GM15510 (cell line): ENCODE data around the gene PPFIA1.

Experiments used
- POLR2A ChIP-seq: IDR thresholded peaks from 3 replicates; pipeline ENCODE4 v1.6.1; 2011; ENCODE audit warnings: borderline replicate concordance; ENCODE audit not compliant: insufficient read length; ENCODE audit errors: extremely low read depth

The PPFIA1 gene

GRCh38 chr11:70270104-70270876, at the start of gene PPFIA1:
Gene PPFIA1 (plus strand): TSS chr11:70270690. CDS start chr11:70272173, 1,483 bp downstream.
- peak; percentile 95 for TF ChIP-seq POLR2A

DNA sequence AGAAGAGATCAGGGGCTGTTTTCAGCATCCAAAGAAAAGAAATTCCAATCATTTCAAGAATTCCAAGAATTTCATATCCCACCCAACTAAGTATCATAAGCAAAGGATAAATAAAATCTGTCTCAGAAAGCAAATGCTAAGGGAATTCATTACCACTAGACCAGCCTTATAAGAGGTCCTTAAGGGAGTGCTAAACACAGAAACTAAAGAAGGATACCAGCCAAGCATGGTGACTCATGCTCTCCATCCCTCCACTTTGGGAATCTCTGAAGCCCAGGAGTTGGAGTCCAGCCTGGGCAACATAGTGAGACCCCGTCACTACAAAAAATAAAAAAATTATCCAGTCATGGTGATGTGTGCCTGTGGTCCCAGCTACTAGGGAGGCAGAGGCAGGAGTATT, 49.6 kb upstream of the PPFIA1 start:
- TF ChIP-seq POLR2A: no peak

- TF ChIP-seq POLR2A: no peak
Observed at GRCh38 chr11:70225681-70226177, 44.8 kb upstream of the PPFIA1 start.

GRCh38 chr11:70226183-70226582, 44.3 kb upstream of the PPFIA1 start:
- no peak for TF ChIP-seq POLR2A

- TF ChIP-seq POLR2A: no peak
Observed at GRCh38 chr11:70226967-70227366, 43.5 kb upstream of the PPFIA1 start.

DNA sequence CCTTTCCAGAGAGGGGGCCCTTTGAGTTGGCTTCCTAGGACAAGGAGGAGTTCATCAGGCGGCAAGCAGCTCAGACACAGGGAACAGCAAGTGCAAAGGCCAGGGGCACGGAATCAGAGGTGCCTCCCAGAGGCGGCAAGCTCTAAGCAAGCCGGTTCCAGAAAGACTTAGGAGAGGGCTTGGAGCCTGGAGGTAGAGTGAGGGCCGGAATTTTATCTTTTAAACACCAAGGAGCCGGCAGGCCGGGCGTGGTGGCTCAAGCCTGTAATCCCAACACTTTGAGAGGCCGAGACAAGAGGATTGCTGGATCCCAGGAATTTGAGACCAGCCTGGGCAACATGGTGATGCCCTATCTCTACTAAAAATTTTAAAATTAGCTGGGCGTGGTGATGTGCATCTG, 40.8 kb upstream of the PPFIA1 start:
- TF ChIP-seq POLR2A: no peak

DNA sequence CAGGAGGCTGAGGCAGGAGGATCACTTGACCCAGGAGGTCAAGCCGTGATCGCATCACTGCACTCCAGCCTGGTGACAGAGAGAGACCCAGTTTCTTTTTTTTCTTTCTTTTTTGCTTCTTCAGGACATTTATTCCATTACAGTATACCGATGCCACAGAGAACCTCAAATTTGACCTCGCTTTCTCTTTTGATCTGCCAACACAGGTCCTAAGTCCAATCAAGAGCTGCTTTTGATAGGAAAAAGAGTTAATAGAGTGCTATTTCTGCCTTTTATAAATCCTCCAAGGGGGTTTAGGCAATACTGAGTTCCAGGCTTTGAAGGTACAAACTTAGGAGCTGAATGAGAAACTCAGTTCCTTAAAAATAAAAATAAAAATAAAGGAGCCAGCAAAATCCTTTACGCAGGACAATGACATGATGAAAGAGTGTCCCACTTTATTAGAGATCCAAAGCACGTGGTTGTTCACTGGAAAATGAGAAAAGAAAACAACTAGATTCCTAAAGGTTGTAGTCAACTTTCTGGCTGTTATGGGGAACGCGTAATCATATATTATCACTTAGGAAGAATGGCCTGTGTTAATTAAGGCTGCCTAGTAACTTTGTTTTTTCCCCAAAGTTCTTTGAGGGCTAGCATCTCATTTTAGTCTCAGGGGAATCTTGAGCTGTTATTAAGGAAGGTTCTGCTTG, 40.2 kb upstream of the PPFIA1 start:
- TF ChIP-seq POLR2A: no peak

DNA sequence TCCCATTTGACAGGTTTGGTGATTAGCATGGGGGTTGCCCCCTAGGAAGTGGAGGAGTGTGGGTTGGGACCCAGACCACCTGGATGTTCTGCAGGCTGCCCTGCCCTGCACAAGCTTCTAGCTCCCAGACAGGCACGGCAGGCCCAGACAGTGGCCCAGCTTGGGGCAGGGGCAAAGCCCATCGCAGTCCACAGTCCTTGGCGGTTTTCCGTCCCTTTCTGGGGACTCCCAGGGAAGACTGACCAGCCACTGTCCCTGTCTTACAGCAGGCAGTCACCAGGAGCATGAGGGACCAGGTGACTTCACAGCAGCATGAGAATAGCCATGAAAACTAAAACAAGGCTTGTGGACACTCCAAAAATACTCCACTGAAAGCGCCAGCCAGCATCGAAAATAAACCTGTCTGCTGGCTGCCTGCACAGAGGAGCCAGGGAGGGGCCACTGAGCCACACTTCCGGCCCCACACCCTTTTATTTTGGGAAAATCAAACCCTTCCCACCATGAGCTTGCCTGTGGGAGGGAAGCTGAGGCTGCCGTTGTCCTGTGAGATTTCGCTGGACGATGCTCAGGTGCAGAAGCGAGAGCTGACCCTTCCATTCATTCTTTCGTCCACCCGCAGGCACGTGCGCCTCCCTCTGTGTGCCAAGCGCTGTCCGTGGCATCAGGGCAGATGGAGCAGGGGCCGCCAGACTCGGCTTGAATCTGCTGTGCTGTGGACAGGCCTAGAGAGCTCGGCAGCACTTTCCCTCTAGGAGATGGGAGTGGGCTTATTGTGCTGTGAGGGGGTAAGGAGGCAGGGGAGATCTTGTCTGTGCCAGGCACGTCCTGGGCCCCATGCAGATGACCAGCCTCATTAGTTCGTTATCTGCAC, 39.4 kb upstream of the PPFIA1 start:
- TF ChIP-seq POLR2A: no peak

GRCh38 chr11:70233034-70233433, 37.5 kb upstream of the PPFIA1 start:
- no peak for TF ChIP-seq POLR2A

DNA sequence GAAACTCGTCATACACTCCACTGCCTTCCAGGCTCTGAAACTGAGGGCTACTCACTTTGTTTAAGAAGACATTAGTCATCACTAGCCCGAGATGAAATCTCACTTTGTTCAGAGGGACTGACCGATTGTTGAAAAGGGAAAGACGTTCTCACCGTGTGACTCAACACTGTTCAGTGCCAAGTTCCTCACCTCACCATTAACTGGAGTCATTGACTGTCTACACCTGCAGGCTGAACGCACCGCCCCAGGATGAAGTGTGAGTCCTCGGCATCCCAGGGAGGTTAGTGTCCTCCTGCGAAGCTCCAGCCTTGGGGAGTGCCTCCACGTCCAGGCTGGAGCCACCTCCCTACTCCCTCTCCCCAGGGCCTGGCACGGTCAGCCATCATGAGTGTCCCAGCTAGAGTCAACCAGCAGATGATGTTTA, 37.0 kb upstream of the PPFIA1 start:
- TF ChIP-seq POLR2A: no peak

- TF ChIP-seq POLR2A: no peak
Observed at GRCh38 chr11:70233962-70234361, 36.5 kb upstream of the PPFIA1 start.

- no peak for TF ChIP-seq POLR2A
Observed at GRCh38 chr11:70240337-70240736, 30.2 kb upstream of the PPFIA1 start.

DNA sequence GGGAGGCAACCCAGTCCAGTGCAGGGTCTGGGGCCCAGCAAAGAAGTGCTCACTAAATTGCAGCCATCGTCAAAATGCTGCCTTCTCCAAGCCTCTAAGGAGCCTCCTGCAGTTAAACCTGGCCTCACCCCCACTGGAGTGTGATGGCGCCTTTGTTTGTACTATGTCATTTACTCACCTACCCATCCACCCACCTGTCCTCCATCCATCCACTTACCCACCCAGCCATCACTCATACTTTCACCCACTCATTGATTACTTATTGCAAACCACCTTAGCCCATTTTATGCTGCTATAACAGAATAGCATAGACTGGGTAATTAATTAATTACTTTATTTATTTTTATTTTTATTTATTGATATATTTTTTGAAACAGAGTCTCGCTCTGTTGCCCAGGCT, 28.8 kb upstream of the PPFIA1 start:
- TF ChIP-seq POLR2A: no peak

DNA sequence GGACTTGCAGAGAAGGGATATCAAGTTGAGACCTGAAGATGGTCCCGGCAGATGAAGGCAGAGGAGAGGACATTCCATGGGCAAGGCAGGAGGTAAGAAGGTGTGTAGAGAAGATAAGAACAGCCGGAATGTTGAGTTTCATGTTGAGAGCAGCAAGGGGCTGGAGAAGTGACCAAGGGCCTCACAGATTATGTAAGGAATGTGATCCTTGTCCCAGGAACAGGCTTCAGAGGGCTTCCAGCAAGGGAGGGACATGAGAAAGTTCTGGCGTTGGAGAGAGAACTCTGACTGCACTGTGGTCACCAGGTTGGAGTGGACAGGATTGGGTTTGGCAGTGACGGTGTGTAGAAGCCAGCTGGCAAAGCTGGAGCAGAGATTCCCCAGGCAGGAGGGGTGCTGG, 27.6 kb upstream of the PPFIA1 start:
- no peak for TF ChIP-seq POLR2A
